ENCODE results near the gene MAGED2.
"Not testable (repeated sequence)": the region's sequence is repeated elsewhere in the genome, so short reads cannot be mapped to it uniquely, and the experiment has no call there.

MAGED2 gene

DNA sequence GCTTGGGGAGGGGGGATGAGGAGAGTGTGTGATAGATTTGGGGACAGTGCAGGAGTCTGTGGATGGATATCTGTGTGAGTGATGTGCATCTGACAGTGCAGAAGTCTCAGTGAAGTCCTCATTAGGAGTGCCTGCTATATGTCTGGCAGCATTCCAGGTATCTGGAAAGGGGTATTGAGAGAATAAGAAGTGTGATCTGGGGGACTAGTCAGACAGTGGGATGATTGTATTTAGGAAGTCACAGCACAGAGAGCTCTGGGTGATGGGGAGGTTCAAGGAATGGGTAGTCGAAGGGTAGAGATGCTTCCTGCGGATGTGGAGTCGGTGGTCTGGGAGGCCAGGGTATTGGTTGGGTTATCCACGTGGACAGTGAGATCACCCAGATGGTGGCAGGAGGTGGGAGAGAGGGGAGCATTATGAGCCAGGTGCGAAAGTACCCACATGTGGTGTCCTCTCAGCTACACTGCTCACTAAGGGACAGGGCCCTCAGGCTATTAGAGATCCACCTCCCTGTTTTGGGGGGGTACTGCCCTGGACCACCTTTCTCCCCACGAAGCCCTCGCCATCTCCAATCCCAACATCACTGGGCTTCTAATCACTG is 9.8 kb downstream of the MAGED2 start:
- FAIRE-seq (no peak), DNase-seq (ENCODE audit: extremely low spot score, insufficient read length, low read depth) (no peak)

DNA sequence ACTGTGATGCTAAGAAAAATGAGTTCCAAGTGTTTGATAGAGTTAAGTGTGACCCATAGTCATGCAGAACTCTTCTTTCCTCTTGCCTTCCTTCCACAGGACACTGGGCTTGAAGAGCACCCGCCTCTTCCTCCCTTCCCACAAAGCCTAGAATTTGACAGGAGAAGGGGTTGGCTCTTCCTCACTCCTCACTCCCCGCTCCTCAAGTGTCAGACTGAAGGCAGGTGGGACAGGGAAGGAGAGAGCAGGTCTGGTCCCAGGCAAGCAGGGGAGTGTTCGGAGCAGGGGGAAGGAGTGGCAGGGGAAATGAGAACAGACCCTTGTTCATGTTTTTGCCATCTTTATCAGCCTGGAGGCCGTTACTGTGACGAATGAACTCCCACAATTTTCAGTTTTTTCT is 10.7 kb downstream of the MAGED2 start:
- no peak for FAIRE-seq

DNA sequence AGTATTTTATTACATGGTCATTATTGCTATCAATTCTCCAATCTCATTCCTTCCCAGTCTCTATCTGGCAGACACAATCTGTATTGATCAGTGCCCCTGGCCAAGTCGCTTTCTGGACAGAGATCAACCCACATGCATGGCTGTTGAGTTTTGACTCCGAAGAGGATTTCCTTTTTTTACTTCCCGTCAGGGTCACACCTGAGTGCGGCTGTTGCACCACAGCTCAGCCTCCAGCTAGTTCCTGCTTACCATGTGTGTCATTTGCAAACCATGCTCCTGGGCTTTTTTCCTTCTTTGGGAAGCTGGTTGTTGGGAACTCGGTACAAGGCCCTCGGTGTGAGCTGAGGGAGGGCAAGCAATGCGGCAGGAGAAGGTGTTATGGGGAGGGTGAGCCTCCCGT is 11.7 kb downstream of the MAGED2 start:
- peak; percentile 31 for FAIRE-seq

More for the DNA sequence above, 10.7 kb downstream of the MAGED2 start:
- DNase-seq (ENCODE audit: extremely low spot score, insufficient read length, low read depth) = no peak

DNA sequence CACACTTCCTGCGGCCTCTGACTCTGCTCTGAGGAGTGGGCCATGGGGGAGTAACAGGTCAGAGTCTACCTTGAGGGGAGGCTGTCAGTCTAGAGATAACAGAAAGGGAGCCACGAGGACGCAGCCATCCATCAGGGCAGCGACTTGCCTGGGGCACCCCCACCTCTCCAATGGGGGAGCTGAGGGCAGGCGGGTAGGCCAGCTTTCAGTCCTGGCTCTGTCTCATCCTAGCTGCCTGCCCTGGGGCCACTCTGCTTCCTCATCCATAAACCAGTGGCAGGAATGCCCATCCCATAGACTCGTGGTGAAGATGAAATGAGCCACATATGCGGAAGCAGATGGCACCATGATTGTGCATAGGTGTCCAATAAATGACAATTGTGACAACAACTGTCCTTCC is 13.2 kb downstream of the MAGED2 start:
- FAIRE-seq (no peak), DNase-seq (ENCODE audit: extremely low spot score, insufficient read length, low read depth) (no peak)

More for the DNA sequence above, 11.7 kb downstream of the MAGED2 start:
- no peak for DNase-seq (ENCODE audit: extremely low spot score, insufficient read length, low read depth)

DNA sequence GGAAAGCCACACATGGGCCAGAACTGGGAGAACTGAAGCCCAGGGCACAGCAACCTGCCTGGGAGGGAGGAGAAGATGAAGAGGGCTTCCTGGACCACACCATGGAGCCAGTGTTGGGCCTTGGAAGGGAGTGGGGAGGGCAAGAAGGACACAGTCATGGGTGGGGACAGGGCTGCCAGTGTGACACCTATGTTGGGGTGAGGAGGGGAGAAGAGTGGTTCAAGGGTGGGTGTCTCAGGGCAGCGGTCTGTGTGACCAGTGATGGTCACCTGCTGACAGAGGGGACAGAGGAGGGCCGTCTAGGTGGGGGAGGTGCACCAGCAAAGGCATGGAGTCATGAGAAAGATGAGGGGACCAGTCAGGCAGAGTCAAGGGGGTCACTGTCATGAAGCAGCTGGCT is 13.8 kb downstream of the MAGED2 start:
- FAIRE-seq (no peak), DNase-seq (ENCODE audit: extremely low spot score, insufficient read length, low read depth) (no peak)

DNA sequence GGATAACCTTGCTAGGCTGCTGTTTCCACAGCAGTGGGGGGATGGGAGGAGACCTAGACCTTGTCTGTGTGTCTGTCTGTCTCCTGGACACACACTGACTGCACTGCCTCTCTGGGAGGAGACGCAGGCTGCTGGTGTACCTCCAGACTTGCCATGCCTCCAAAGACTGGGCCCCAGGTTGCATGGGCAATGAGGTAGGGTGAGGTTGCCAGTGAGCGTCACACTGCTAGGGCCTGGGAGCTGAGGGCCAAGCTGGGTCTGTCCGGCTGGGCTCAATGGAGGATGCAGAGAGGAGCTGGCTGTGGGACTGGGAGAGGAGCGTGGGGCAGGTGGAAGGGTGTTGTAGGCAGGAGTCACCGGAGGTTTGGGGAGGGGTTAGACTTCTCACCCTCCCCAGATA is 16.6 kb downstream of the MAGED2 start:
- no peak for FAIRE-seq
- DNase-seq (ENCODE audit: extremely low spot score, insufficient read length, low read depth) = no peak

DNA sequence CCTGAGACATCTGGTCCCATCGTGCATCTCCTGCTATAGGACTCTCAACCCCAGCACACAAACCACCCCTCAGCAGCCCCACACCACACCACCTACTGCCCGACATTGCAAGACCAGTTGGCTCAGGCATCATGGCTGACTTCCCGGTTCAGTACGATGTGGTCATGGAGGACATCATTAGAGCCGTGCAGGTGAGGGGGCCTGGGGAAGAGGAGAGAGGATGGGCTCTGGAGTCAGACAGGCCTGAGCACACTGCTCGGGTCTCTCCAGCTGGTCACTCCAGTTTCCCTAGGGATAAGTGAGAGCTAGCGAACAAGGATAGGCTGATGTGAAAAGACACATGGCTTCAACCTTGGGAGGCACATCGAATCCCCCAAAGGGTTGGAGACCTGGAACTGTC is 17.2 kb downstream of the MAGED2 start:
- DNase-seq (ENCODE audit: extremely low spot score, insufficient read length, low read depth) (no peak), FAIRE-seq (no peak)

DNA sequence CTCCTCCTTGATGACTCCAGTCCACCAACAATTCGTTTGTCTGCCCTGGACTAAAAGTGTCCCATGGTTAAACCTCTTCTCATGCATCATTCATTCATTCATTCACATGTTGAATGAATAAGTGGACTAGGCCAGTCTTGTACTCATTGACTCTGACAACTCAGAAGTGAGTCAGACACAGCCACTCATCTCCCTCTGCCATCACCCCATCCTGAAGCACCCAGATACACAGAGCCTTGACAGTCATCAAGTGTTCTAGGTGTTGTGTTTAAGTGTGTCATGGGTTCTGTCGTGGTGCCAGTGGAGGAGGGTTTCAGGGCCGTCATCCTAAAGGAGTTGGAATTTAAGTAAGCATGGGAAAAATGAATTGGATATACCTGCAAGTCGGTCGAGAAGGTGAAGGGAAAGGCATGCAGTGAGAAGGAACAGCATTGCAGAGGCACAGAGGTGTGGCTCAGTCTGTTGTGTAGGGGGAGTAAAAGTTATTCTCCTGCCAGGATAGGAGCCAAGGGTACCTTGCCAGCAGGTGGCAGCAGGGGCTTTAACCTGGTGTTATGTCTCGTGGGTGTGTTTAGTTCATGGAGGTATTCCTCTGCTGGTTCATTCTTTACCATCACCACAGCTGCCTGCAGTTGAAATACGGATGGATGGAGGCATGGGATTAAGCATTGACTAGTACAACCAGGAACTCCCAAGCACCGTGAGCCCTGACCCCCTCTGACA is 18.3 kb downstream of the MAGED2 start:
- DNase-seq (ENCODE audit: extremely low spot score, insufficient read length, low read depth) = no peak
- no peak for FAIRE-seq

DNA sequence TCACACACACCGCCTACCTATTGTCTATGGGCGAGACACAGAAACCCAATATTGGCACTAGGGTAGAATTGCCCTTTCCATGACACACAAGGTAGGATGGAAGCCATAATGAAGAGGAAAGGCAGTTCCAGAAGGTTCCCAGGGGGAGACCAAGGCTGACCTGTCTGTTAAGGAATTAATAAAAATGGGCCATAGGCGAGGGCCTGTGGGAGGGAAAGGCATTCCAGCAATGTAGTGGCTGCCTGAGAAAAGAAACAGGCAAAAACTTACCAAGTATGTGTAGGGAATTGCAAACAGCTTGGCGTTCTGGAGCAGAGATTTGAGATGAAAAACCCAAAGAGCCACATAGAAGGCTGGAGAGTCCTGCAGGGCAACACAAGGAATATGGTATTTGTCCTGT is 19.1 kb downstream of the MAGED2 start:
- no peak for FAIRE-seq
- no peak for DNase-seq (ENCODE audit: extremely low spot score, insufficient read length, low read depth)

DNA sequence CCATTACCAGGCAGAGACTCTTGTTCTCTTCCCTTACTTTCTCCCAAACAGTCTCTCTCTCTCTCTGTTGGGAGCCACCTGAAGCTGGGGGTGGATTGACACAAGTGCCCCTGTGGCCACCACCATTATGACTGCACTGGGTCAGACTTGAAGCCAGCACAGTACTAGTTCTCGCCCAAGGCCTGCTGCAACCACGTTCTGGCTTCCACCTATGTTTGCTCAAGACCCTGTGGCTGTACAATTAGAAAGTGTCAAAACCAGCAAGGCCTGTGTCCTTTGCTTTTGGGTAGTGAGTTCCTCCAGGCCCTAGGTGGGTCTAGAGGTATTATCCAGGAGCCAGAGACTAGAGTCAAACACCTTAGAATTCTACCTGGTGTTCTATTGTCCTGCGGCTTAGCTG is 31.0 kb downstream of the MAGED2 start:
- FAIRE-seq (no peak), DNase-seq (ENCODE audit: extremely low spot score, insufficient read length, low read depth) (no peak)

DNA sequence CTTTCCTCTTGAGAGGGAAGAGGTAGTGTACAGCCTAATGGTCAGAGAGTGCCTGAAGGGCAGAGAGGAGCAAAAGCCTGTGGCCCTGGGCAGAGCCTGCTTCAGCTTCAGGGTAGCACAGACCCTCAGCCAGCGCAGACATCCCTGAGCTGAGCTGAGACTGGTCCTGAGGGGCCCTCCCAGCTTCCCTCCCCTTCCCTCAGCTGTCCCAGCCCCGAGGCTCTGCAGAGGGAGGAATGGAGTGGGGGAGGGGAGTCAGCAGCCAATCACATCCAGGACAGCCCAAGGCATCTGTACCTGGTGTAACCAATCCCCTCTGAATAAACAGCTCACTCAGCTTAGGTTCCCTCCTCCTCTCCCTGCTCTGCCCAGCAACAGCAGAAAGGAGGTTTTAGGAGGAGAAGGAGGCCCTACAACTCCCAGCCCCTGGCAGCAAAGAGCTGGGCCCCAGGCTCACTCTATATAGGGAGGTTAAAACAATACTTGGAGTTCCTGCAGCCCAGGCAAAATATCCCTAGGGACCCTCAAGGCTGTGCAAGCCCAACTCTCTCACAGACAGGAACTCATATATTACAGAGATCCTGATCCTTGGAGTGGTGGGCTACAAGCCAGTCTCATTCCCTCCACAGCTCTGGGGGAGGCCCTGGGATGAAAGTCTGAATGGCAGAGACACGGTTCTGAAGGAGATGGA is 33.8 kb downstream of the MAGED2 start:
- FAIRE-seq; DNase-seq (ENCODE audit: extremely low spot score, insufficient read length, low read depth): not testable (repeated sequence)

DNA sequence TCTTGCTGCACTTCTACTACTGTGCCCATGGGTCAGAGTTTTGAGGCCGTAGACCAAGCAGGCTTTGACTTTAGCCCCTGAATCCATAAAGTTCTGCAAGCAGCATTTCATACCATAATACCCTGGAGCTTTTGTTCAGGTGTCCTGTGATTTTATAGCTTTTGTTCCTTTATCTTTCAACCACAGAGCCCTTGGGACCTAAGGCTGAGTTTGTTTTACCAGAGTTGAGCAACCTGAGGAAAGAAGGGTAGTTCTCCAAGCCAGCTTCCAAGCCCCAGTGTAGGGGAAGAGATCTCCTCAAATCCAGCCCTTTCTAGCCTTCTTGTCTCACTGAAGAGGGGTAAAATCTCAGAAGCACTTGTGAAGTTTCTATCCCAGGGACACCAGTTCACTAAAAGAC is 35.1 kb downstream of the MAGED2 start:
- FAIRE-seq (no peak), DNase-seq (ENCODE audit: extremely low spot score, insufficient read length, low read depth) (no peak)

DNA sequence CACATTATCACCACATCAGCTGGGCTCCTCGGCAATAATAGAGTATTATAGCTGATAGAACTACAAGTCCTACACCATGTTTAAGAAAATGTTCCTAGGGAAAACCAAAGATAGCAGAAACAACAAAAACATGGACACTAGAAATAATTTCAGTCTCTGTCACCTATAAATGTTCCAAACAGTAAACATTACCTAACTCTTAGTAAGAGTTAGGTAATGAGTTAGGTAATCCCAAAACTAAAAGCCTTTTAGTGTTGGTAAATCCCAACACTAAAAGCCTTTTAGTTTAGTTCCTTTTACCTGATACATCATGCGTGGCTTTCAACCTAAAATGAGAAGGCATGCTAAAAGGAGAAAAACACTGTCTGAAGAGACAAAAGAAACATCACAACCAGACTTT is 35.5 kb downstream of the MAGED2 start:
- no peak for FAIRE-seq

DNA sequence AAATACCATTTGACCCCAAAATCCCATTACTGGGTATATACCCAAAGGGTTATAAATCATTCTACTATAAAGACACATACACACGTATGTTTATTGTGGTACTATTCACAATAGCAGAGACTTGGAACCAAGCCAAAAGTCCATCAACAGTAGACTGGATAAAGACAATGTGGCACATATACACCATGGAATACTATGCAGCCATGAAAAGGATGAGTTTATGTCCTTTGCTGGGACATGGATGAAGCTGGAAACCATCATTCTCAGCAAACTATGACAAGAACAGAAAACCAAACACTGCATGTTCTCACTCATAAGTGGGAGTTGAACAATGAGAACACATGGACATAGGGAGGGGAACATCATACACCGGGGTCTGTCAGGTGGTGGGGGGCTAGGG is 40.2 kb downstream of the MAGED2 start:
- not testable (repeated sequence) for FAIRE-seq; DNase-seq (ENCODE audit: extremely low spot score, insufficient read length, low read depth)

More for the DNA sequence above, 35.5 kb downstream of the MAGED2 start:
- DNase-seq (ENCODE audit: extremely low spot score, insufficient read length, low read depth) = no peak

DNA sequence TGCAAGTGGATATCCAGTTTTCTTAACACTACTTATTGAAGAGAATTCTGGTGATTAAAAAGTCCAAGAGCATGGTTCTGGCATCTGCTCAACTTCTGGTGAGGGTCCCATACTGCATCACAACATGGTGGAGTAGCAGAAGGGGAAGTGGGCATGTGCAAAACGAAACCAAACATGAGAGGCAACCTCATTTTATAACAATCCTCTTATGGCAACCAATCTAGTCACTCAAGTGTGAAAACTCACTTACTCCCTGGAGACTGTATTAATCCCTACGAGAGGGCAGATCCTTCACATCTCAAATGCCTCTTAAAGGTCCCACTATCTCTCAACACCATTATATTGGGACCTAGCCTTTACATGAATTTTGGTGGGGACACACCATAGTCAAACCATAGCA is 57.7 kb downstream of the MAGED2 start:
- no peak for DNase-seq (ENCODE audit: extremely low spot score, insufficient read length, low read depth)

More for the DNA sequence above, 57.7 kb downstream of the MAGED2 start:
- no peak for FAIRE-seq
